HG03565 (cell line): ENCODE measurements around the gene TIE1.

Experiments
- ATAC-seq: cut with Tn5 transposase; IDR thresholded peaks from one replicate; pipeline ENCODE4 v1.9.1; 2021; ENCODE audit warnings: mild to moderate bottlenecking, moderate library complexity; ENCODE audit not compliant: unreplicated experiment

Gene TIE1

DNA sequence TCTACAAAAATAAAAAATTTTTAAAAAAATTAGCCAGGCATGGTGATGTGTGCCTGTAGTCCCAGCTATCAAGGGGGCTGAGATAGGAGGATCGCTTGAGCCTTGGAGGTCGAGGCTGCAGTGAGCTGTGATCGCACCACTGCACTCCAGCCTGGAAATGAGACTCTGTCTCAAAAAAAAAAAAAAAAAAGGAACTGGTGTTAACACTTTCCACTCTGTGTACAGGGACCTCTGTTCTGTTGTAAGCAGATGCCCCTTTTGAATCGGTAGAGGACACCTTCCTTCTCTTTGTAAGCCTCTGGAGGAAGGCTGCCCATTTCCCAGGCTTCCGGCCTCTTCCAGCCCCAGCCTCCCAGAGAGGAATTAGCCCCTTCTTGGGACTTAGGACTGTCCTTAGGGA is 8.1 kb upstream of the TIE1 start:
- no peak for ATAC-seq

DNA sequence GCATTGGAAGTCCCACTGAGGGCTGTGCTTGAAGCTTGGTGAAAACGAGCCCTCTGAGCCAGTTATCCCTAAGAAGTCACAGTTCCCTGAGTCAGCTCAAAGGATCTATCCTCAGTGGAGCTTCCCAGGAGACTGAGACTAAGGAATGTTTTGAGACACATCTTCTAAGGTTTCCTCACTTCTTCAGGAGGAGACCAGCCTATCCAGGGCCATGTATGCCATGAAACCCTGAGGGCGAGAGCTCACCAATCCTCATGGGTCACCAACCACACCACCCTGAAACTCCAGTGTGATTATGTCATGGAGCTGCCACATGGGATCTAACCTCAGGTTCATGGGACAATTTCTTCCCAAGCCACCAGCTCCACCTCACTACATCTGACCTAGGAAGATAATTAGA is 7.6 kb upstream of the TIE1 start:
- ATAC-seq, result no peak

DNA sequence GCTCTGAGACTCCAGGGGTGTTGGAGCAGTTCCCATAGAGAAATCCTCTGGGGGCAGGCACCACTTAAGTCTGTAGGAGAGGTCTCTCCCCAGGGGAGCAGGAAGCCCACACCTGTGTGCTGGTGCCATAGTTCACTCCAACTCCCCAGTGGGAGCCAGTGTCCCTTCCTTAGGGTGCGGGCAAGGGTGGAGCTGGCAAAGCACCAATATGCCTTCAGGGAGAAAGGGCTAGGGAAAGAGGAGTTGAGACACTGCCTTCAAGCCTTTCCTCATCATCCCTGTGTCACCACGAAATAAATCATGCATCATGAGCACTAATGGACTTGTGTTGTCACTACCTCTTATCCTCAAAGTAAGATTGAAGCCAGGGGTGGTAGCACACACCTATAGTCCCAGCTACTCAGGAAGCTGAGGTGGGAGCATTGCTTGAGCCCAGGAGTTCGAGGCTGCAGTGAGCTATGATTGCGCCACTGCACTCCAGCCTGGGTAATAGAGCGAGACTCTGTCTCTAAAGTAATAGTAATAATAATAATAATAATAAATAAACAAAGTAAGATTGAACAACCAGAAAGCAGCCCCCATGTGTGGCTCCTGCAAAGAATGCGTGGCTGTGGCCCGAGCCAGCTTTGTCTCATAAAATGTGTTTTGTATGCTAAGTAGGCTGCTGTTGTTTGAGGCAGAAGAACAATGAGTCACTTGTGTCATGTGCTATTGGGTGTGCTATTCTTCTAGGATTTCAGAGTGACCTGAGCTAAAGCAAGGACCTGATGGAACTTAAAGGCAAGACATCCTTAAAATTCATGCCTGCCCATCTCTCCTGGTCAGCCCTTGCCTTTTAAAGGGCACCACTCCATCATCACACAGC is 6.7 kb upstream of the TIE1 start:
- no peak for ATAC-seq

DNA sequence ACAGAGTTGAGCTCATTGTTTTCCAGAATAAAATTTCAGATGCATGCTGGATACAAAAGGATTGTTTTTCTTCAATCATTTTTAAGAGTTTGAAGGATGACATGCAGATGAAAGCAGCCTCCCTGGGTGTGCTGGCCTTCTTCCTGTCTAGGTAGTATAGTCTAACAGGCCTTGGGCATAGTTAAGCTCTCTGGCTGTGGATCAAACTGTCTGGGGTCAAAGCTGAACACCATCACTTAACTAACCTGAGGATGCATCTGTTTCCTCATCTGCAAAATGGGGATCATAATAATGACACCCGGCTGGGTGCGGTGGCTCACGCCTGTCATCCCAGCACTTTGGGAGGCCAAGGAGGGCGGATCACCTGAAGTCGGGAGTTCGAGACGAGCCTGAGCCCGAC is 6.0 kb upstream of the TIE1 start:
- ATAC-seq, result no peak

DNA sequence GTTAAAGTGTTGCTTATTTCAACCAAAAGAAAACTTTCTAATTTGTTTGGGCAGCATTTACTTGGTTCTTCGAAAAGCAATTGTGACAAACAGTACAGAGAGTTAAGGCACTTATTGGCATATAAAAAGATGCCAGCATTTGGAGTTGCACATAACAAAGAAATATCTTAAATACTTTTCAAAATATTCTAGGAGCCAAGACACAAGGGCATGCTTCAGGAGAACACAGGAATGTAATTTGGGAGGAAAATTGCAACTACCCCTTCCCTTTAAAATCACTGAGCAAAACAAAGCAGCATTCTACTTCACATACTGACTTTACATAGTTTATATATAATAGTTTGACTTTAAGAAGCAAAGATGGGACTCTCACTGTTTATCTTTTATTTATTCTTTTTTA is 4.6 kb upstream of the TIE1 start:
- no peak for ATAC-seq

DNA sequence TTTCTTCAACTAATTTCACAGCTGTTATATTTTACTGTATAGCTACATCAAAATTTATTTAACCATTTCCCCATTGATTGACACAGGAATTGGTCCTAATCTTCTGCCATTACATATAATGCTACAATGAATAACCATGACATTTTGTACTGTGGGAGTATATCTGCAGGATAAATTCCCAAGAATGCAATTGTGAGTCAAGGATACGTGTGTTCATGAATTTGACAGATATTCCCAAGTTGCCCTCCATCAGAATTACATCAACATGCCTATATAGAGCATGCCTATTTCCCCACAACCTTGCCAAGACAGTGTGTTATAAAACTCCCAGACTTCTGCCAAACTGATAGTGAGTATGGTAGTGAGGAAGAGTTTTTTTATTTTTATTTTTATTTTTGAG is 2.7 kb upstream of the TIE1 start:
- no peak for ATAC-seq

DNA sequence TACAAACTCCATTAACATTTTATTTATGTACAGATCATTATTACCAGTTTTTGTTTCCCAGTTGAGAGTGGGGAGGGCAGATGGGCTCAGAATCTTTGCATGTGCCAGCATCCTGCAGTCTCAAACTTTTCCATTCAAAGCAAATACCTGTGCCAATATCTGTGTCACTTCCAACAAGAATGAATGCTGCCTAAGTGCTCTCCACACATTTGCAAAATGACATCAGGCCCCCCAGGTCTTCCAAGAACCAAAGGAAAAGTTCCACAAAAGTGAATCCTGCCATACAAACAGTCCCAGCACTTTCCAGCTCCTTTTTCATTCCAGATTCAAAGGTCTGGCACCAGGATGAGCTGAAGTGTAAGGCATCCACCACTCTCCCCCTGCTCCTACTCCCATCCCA is 1.7 kb upstream of the TIE1 start:
- no peak for ATAC-seq

DNA sequence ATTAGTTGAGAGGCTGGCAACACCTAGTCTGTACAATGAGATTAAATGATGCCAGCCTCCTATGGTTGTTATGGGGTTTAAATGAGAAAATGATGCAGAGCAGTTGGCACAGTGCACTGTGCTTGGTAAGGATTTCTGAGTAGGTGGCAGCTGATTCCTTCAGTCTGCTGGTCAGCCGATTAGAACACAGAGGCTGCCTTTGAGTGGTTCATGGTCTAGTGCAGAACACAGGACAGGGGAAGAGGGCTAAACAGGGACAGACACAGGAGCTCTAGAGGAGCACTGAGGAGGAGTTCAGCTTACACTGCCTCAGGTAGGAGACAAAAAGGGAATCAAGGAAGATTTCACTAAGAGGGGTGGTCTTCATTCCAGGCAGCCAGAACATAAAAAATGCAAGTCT is 1.4 kb downstream of the TIE1 start:
- no peak for ATAC-seq

DNA sequence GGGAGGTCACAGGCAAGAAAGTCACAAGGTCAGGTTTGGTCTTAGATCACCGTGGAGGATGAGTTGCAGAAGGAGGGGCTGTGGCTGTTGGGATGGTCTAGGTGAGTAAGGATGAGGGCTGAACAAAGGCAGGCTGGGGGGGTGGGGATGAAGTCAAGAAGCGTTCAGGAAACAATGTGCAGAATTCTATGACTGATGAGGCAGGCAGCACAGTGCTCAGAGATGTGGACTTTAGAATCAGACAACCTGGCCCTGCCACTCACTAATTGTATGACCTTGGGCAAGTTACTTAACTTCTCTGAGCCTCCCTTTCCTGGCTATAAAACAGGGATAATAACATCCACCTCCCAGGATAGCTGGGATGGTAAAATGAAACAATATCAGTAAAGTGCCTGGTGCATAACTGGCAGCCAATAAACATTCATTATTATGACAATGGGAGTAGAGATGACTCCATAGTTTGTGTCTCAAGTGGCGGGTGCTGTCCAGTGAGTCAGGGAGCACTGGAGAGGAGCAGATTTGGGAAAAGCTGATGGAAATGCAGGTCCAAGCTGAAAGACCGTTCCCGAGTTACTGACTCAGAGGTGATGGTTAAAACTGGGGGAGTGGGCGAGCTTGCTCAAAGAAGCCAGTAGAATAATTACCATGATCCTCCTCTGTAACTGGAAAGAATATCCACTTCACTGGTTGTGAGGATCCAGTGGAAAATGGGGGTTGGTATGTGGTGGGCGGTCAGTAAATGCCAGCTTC is 2.1 kb downstream of the TIE1 start:
- ATAC-seq, result no peak

DNA sequence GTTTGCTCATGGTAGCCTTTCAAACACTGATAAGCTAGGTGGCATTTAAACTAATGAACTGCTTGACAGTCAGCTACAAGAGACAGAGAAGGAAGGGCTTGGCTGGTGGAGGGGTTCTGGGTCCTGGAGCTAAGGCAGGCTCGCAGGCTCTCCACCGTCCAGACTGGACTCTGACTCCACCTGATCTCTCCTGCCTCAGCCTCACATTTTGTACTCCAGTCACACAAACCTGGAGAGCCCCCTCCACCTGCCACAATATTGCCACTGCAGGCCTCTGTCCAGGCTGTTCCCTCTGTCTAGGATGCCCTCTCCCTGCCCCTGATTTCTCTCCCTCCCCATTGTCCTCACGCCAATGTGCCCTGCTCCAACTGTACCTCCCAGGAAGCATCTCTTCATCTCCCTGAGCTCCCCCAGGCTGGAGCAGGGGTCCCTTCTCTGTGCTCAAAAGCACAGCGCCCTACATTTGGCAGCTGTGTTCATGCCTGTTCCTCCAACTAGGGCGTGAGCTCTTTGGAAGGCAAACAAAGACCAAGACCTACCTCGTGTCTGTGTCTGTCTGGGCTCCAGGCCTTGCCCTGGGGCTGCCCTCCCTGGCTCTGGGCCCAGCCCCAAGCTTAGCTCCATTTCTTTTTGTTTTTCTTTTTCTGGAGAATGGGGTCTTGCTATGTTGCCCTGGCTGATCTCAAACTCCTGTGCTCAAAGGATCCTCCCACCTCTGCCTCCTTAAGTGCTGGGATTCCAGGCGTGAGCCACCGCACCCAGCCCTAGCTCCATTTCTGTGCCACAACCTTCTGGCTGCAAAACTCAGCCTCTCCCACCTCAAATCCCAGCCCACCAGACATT is 2.9 kb downstream of the TIE1 start:
- no peak for ATAC-seq

DNA sequence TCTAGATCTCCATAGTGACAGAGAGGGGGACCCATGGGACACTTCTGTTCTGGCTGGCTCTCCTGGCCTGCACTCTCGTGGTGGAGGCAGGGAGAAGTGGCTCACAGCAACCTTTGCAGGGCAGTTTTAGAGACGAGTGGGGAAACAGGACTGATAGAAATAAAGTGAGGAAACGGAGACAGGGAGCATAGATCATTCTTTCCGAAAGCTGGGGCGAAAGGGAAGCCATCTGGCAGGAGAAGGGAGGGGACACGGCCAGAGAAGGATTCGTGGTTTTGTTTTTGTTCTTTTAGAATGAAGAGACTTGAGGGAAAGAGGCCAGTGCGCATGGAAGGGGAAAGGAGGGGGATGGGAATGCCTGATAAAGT is 3.5 kb downstream of the TIE1 start:
- ATAC-seq, result no peak

DNA sequence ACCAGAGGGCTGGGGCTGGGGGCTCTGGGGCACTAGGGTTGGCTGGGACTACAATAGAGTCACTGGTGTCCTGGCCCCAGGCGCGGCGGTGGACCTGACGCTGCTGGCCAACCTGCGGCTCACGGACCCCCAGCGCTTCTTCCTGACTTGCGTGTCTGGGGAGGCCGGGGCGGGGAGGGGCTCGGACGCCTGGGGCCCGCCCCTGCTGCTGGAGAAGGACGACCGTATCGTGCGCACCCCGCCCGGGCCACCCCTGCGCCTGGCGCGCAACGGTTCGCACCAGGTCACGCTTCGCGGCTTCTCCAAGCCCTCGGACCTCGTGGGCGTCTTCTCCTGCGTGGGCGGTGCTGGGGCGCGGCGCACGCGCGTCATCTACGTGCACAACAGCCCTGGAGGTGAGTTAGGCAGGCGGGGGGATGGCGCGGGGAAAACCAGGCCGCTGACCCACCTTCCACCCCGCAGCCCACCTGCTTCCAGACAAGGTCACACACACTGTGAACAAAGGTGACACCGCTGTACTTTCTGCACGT is 4.1 kb downstream of the TIE1 start:
- ATAC-seq, result no peak

DNA sequence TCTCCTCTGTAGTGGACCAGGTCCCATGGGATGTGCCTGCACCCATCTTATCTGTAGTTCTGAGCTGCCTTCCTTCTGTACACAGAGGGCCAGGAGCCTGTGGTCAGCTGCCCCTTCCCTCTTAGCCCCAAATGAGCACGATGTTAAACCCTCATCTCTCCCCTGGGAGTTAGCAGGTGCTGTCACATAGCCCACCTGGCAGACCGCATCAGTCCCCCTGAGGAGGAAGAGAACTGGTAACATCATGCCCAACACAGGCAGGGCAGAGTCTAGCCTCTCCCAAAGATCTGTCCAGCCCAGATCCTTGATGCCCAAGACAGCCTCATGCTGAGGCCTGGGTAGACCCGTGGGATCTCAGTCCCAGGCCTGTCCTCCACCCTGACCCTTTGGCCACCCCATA is 4.7 kb downstream of the TIE1 start:
- ATAC-seq, result no peak

DNA sequence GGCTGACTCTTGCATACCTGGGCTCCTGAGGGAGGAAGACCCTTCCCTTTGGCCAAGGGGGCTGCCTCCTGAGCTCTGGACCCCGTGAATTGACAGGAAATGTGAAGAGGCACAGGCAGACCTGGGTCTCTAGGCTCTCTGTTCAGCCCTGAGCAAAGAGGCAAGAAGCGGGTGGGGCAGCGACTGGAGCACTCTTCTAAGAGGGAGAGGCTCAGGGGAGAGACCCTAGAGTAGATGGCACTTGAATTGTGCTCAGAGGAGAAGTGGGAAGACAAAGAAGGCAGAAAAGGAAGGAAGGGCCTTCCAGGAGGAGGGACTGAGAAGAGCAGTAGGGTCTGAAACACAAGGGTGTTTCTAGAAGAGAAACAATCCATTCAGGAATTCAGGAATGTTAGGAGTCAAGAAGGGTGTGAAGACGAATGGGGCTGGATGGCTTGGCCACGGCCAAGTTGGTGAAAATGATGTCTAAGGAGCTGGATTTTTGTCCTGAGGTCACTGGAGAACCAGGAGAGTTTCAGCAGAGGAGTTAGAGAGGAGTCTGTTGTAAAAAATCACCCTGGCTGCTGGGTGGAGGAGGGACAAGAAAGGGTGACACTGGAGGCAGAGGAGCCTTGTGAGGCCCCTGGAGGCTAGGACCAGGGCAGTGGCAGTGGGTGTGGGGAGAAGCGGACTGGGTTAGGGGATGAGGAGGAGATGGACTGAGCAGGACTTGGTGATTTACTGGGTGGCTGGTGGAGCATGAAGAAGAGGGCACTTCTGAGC is 5.3 kb downstream of the TIE1 start:
- ATAC-seq, result no peak

DNA sequence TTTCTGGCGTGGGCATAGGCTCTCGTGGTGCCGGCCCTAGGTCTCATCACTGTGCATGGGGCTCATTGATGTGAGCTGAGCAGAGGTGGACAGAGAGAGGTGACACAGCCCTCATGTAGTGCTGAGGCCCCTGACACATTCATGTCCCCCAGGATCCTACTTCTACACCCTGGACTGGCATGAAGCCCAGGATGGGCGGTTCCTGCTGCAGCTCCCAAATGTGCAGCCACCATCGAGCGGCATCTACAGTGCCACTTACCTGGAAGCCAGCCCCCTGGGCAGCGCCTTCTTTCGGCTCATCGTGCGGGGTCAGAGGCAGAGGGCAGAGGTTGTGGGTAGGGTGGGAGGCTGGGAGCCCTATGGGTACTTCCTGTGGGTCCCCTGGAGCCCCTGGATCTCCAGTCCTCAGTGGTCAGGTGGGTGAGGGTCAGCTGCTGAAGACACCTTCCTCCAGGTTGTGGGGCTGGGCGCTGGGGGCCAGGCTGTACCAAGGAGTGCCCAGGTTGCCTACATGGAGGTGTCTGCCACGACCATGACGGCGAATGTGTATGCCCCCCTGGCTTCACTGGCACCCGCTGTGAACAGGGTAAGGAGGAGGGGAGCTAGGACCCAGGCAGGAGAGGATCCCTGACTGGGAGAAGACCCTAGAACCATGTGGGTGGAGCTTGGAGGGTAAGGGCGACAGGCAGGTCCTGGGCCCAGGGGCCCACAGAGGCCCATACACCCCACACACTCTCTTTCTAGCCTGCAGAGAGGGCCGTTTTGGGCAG is 6.1 kb downstream of the TIE1 start:
- ATAC-seq, result no peak

DNA sequence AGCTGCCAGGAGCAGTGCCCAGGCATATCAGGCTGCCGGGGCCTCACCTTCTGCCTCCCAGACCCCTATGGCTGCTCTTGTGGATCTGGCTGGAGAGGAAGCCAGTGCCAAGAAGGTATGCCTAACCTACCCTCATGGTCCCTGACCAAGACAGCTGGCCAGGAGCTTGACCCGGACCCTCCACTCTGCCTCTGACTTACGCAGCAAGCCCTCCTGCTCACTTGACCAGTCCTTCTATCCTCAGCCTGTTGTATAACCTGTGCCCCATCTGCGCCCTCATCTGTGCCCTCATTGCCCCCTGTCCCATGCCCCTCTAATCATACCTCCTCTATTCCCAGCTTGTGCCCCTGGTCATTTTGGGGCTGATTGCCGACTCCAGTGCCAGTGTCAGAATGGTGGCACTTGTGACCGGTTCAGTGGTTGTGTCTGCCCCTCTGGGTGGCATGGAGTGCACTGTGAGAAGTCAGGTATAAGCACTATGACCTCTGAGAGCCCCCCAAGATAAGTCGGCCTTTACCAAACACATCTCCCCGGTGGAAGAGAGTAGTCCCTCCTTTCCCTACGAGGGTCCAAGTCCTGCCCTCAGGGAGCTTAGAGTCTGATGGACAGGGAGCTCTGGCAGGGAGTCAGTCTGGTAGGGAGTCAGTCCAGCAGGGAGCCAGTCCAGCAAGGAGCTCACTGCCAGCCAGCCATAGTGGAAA is 6.8 kb downstream of the TIE1 start:
- ATAC-seq, result no peak

DNA sequence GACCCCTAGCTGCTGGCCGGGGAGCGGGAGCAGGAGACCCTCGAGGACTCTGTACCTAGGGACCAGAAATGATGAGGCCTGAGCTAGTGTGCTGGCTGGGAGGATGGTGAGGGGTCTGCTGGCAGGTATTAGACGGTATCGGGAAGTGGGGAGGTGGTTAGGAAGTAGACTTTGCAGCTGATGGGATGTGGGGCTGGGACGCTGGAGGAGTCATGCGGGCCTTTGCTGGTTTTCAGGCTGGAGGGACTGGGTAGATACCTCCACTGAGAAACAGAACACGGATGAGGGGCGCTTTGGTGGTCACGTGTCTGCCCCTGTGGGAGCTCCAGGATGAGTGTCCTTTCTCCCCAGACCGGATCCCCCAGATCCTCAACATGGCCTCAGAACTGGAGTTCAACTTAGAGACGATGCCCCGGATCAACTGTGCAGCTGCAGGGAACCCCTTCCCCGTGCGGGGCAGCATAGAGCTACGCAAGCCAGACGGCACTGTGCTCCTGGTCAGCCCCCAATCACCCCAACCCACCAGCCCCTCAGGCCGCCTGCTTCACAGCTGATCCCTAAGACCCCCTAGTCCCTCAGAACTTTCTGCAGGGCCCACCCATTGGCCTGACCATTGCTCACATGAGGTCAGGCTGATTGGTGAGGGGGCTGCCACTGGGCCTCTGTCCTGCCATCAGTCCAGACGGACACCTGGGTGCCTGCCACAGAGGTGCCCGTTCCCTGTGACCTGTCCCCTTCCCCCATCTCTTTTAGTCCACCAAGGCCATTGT is 8.0 kb downstream of the TIE1 start:
- no peak for ATAC-seq

DNA sequence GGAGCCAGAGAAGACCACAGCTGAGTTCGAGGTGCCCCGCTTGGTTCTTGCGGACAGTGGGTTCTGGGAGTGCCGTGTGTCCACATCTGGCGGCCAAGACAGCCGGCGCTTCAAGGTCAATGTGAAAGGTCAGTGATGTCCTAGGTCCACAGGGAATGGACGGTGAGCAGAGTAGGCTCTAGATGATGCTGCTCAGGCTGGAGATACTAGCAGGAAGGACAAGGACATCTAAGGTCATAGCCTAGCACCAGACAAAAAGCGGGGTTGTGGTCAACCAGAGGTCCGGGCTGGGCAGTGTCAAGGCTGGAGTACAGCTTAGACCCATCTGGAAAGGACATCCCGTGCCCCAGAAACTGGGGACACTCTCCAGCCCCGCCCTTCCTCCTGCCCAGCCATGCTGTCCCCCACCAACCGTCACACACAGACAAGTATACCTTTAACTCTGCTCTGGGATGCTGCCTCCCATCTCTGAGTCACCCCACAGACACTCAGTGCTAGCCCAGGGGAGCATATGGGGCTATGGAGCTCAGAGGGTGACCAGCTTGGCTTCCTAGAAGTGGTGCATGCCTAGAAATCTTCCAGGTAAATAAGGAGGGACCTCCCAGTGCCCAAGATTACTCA is 8.7 kb downstream of the TIE1 start:
- ATAC-seq, result no peak
